GM18873 (cell line): Measurements from ENCODE around the gene WDR59.
A peak's percentile ranks its signal among the peaks of the same experiment; 100 is the strongest.

ENCODE experiments used
- ATAC-seq: cut with Tn5 transposase; IDR thresholded peaks from one replicate; pipeline ENCODE4 v1.9.1; 2021; ENCODE audit warnings: mild to moderate bottlenecking, moderate library complexity, moderate number of reproducible peaks; ENCODE audit not compliant: unreplicated experiment, low FRiP score

WDR59 gene

DNA sequence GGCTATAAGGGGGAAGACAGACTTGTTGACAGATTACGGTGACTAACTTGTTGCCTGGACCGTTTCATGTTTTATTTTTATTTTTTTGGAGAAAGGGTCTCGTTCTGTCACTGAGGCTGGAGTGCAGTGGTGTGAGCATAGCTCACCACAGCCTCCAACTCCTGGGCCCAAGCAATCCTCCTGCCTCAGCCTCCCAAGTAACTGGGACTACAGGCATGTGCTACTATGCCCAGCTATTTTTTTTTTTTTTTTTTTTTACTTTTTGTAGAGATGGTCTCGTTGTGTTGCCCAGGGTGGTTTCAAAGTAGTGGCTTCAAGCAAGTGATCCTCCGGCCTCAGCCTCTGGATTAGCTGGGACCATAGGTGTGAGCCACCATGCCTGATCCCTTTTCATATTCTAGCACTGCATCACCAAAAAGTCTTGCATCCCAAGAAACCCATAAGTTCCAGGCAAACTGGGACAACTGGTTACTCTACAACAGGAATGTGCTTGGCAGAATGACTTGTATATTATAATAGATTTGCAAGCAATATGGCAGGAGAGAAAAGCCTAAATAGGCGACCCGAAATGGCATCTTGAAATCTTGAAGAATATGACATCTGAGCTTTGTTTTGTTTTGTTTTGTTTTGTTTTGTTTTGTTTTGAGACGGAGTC is 2.2 kb upstream of the WDR59 start:
- no peak for ATAC-seq

DNA sequence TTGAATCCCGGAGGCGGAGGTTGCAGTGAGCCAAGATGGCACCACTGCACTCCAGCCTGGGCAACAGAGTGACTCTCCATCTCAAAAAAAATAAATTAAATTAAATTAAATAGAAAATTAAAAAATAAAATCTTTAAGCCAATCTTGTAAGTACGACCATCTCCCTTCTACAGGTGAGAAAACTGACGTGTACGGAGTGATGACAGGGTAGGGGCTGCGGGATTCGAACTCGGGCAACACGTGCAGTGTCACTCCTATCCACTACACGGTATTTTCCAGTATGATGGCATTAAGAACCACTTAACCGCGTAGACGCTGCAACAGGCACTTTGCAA is 762 bp downstream of the WDR59 start:
- no peak for ATAC-seq

DNA sequence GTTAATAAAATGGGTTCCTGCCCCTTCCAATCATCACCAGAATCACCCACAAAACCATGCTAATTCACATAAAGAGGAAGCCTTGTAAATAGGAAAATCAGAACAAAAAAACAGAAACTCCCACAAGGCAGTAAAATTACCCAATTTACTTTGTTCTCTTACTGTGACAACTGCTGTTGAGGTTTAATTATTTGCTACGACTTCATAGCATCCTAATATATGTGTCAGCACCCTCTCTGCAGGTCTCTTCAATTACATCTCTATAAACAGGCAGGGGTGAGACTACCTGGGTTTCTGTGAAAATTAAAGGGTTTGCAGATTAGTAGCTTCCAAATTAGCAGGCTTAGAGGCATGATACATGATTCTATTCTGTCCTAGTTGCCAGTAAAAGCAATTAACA is 2.7 kb downstream of the WDR59 start:
- no peak for ATAC-seq

DNA sequence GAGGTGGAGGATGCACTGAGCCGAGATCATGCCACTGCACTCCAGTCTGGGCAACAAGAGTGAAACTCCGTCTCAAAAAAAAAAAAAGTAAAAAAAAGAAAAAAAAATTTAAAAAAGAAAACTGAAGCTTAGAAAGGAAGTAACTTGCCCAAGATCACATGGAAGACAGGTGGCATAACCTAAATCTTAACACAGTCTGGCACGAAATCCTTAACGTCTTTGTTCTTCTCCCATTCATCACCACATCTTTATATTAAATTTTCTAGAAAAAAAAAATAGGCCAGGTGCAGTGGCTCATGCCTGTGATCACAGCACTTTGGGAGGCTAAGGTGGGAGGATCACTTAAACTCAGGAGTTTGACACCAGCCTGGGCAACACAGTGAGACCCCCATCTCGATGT is 9.3 kb downstream of the WDR59 start:
- no peak for ATAC-seq

DNA sequence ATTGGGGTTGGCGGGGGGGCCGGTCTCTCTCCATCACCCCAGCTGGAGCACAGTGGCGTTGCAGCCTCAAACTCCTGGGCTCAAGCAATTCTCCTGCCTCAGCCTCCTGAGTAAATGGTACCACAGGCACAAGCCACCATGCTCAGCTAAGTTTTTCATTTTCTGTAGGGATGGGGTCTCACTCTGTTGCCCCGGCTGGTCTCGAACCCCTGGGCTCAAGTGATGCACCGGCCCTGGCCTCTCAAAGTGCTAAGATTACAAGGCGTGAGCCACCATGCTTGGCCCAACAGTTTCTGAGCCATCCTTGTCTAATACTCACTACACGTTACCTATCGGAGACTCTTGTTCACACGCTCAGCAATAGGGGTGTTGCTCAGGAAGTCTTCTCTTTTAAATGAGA is 11.6 kb downstream of the WDR59 start:
- ATAC-seq, result no peak

GRCh38 chr16:74954763-74955162 is 30.2 kb downstream of the WDR59 start:
- ATAC-seq, result no peak

DNA sequence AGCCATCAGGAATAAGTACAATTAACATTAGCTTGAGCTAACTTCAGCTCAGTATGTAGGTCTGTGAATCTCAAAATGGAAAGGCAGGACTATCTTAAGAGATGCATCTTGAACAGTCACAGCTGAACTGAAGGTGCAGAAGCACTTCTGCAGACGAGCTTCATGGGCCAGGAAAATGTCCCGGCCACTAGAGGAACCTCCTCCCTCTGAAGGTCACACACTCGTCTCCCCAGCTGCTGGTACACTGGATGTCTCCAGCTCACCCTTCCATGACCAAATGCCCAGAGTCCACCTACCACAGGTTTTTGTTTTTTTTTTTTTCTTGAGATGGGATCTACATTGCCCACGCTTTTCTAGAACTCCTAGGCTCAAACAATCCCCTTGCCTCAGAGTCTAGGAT is 33.2 kb downstream of the WDR59 start:
- no peak for ATAC-seq

DNA sequence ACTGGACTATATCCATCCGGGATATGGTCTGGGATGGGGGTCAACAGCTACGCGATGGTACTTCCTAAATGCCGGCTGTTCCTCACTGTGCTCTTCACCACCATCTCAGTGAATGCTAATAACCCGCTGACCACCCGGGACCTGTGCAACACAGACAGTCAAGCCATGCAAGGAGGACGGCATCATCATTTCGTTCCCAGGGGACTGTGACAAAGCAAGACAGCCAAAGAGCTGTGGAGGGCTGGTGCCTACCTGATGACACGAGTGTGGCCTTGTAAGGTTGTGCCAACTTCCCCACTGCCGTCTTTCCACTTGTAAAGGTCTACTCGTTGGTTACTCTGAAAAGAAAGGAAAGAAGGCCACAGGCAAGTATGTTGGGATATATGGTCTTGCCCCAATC is 33.7 kb downstream of the WDR59 start:
- no peak for ATAC-seq

DNA sequence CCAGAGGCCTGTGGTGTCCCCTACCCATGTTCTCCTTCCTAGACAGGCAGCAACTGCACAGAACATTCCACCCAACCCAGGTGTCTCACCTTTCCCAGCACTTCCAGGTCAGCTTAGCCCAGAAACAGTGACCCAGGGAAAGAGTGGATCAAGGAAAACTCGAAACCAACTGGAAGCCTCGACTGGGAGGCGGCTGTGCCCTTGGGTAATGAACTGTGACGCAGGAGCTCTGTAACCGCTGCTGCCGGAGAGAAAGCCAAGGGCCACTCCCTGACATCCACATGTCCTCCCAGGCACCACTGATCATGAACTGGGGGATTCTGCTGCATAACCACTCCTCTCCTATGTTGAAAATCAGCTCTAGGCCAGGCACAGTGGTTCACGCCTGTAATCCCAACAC is 34.4 kb downstream of the WDR59 start:
- ATAC-seq, result no peak

DNA sequence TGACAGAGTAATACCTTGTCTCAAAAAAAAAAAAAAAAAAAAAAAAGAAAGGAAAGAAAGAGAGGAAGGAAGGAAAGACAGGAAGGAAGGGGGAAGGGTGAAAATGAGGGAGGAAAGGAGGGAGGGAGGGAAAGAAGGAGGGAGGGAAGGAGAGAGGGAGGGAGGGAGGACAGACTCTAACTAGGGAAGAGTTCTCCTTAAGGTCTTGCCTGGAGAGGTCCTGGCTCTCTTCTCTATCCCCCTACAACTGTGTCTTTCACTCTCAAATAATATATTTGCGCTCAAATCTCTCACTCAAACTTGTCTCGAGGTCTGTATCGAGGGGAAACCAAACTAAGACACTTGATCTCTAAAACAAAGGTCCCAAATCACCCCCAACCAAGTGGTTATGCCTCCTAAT is 35.6 kb downstream of the WDR59 start:
- ATAC-seq, result no peak

DNA sequence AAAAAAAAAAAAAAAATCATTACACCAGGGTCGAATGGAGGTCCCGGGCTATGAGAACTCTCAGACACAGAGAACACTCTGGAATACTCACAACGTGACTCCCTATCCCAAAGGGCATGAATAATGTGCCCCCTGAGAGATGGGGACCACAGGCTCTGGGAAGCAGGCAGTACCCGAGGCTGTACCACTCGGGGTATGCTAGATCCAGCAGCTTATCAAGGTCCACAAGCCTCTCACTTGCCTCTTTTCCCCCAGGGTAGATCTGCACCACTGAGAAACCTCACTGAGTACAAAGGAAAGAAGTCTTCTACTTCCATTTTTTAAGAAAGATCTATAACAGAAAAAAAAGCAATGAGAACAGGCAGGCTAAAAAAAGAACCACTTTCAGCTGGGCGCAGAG is 40.5 kb downstream of the WDR59 start:
- no peak for ATAC-seq

GRCh38 chr16:74942977-74943918 is 41.7 kb downstream of the WDR59 start:
- no peak for ATAC-seq

DNA sequence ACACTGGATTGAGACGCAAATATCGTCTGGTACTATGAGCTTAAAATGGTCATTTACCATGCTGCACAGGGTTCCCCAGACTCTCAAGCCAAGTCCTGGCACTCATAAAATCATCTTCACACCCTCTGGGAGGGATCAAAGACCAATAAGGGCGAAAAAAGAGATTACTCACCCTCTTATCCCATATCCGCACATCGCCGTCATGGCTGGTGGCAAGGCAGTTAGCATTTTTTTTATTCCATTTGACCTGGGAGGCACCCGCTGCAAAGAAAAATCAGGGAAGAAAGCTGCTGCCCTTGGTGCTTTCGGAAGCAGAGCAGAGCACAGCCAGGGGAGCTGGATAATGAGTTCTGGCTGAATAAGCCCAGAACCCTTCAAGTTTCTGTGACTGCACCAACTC is 42.4 kb downstream of the WDR59 start:
- no peak for ATAC-seq

GRCh38 chr16:74939688-74940087 is 45.2 kb downstream of the WDR59 start:
- no peak for ATAC-seq

- ATAC-seq, result peak; percentile 64
These were observed 47.9 kb downstream of the WDR59 start for GRCh38 chr16:74936902-74937560.

GRCh38 chr16:74931445-74931844 is 53.5 kb downstream of the WDR59 start:
- no peak for ATAC-seq

DNA sequence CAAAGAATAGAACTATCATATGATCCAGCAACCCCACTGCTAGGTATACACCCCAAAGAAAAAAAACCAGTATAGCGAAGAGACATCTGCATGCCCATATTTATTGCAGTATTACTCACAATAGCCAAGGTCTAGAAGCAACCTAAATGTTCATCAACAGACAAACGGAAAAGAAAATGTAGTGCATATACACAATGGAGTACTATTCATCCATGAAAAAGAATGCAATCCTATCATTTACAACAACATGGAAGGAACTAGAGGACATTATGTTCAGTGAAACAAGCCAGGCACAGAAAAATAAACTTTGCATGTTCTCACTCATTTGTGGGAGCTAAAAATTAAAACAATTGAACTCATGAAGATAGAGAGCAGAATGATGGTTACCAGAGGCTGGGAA is 55.3 kb downstream of the WDR59 start:
- ATAC-seq, result no peak

- ATAC-seq, result no peak
These were observed 58.1 kb downstream of the WDR59 start for GRCh38 chr16:74926805-74927204.

DNA sequence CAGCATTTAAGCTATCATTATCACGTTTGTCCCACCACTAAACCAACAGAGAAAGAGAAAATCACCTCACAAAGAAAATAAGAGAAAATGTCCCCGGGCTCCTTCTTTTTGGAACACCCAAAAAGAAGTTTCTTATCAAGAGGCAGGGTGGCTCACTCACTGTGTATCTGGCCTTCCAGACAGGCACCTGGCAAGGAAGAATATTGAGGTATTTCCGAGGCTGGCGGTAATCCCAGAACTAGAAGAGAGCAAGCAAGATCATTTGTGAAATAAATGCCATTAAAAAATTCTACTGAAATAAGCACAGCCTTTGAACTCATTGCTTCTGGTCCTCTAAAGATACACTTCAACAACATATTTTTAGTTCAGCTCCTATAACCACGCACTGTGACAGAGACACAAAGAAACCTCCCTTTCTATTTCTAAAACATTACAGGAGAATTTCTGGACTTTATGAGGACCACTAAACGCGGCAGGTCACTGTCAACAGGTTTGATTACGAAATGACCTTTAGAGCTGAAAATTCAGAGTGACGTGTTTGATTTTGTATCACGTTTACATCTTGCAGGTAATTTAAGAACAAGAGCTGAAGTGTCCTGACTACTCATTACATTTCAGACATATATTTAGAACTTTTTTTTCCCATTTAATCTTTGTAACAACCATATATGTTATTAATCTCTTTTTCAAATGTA is 61.0 kb downstream of the WDR59 start:
- no peak for ATAC-seq

- no peak for ATAC-seq
These were observed 62.5 kb downstream of the WDR59 start for GRCh38 chr16:74922150-74923138.
